NCI-H460 (cell line): ENCODE results near the gene IGSF9. TPM values are rescaled to one million over a fixed set of nuclear protein-coding genes. Genes with fewer than 3 reads are reported as not detected.

Source experiments
- DNase-seq: peaks from one replicate; pipeline ENCODE4 v3.0.0-alpha.2; 2016; ENCODE audit warnings: low read depth; ENCODE audit errors: extremely low read depth
- polyA plus RNA-seq: library from polyadenylated mRNA; depleted of rRNA; stranded (reverse); fragments of >200 nt; gene quantifications from 2 replicates; pipeline ENCODE4 v1.2.3, GENCODE V29; 2014; cell fraction: nucleus; rRNA removed
- total RNA-seq: library from RNA; depleted of rRNA; stranded (reverse); fragments of >200 nt; shearing (Covaris generic); gene quantifications from 2 replicates; pipeline ENCODE4 v1.2.3, GENCODE V29; 2014; rRNA removed

IGSF9 gene, protein sequence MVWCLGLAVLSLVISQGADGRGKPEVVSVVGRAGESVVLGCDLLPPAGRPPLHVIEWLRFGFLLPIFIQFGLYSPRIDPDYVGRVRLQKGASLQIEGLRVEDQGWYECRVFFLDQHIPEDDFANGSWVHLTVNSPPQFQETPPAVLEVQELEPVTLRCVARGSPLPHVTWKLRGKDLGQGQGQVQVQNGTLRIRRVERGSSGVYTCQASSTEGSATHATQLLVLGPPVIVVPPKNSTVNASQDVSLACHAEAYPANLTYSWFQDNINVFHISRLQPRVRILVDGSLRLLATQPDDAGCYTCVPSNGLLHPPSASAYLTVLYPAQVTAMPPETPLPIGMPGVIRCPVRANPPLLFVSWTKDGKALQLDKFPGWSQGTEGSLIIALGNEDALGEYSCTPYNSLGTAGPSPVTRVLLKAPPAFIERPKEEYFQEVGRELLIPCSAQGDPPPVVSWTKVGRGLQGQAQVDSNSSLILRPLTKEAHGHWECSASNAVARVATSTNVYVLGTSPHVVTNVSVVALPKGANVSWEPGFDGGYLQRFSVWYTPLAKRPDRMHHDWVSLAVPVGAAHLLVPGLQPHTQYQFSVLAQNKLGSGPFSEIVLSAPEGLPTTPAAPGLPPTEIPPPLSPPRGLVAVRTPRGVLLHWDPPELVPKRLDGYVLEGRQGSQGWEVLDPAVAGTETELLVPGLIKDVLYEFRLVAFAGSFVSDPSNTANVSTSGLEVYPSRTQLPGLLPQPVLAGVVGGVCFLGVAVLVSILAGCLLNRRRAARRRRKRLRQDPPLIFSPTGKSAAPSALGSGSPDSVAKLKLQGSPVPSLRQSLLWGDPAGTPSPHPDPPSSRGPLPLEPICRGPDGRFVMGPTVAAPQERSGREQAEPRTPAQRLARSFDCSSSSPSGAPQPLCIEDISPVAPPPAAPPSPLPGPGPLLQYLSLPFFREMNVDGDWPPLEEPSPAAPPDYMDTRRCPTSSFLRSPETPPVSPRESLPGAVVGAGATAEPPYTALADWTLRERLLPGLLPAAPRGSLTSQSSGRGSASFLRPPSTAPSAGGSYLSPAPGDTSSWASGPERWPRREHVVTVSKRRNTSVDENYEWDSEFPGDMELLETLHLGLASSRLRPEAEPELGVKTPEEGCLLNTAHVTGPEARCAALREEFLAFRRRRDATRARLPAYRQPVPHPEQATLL
- total RNA-seq, result not detected in 2 replicates
- not detected in 2 replicates for polyA plus RNA-seq

- DNase-seq, result no peak
Observed at GRCh38 chr1:159945483-159946241, at the start of gene IGSF9. Gene IGSF9, minus strand, starts transcription at chr1:159945613. Its CDS starts 2,159 bp downstream, at chr1:159943454.

DNA sequence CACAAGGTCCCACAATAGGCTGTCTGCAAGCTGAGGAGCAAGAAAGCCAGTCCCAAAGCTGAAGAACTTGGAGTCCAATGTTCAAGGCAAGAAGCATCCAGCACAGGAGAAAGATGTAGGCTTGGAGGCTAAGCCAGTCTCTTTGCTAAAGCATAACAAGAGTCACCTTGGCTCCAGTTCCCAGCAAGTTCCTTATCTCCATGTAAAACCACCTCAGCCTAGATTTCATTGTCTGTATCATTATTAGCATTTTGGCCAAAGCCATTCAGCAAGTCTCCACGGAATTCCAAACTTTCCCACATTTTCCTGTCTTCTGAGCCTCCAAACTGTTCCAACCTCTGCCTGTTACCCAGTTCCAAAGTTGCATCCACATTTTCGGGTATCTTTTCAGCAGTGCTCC is 49.5 kb upstream of the IGSF9 start:
- no peak for DNase-seq

DNA sequence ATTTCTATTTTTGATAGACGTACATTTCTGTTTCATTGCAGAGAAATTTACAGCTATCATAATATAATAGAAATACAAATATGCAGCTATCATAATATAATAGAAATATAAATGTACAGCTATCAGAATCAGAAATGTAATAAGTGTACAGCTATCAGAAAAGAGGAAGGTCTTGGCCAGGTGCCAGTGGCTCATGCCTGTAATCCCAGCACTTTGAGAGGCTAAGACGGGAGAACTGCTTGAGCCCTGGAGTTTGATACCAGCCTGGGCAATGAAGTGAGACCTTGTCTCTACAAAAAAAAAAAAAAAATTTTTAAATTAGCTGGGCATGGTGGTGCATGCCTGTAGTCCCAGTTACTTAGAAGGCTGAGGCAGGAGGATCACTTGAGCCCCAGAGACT is 48.5 kb upstream of the IGSF9 start:
- DNase-seq, result no peak

- no peak for DNase-seq
Observed at GRCh38 chr1:159992161-159992560, 46.7 kb upstream of the IGSF9 start.

- DNase-seq, result no peak
Observed at GRCh38 chr1:159991513-159991912, 46.1 kb upstream of the IGSF9 start.

DNA sequence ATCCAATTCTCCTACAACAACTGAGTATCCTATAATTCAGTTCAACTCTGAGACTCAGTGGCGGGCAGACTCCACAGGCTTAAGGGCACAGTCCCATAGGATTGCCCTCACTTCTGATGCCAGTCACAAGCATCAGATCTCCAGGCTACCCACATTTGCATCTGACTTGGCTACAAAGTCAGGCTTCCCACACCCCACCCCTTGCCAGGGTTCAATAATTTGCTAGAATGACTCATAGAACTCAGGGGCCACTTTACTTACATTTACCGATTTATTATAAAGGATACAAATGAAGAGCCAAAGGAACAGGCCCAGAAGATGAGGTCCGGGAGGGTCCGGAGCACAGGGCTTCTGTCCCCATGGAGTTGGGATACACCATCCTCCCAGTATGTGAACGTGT is 44.6 kb upstream of the IGSF9 start:
- no peak for DNase-seq

DNA sequence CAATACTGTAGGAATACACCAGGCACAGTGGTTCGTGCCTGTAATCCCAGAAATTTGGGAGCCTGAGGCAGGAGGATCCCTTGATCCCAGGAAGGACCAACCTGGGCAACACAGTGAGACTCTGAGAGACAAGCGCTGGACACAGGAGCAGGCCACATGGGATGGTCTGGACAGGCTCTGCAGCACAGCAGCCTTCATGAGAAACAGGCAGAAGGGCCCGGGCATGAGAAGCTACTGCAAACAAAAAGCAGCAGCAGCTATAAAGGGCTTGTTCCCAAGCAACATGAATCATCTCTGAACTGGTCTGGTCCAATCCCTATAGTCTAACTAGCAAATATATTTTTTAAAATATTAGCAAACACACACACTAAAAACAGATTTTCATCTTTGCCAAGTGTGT is 44.2 kb upstream of the IGSF9 start:
- DNase-seq, result no peak

DNA sequence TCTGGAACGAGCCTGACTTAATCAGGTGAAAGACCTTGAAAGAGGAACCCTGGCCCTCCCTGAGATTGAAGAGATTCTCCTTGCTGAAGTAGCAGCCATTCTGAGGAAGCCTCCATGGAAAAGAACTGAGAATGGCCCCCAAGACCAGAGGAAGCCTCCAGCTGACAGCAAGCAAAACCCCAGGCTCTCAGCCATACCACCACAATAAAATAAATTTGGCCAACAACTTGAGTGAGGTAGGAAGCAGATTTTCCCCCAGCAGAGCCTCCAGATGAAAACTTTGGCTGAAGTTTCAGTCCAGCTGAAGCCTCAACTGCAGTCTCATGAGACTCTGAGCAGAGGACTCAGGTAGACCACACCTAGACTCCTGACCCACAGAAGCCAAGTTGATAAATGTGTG is 42.6 kb upstream of the IGSF9 start:
- no peak for DNase-seq

GRCh38 chr1:159987186-159987585 is 41.8 kb upstream of the IGSF9 start:
- no peak for DNase-seq

GRCh38 chr1:159986531-159986930 is 41.1 kb upstream of the IGSF9 start:
- DNase-seq, result no peak

GRCh38 chr1:159986093-159986492 is 40.7 kb upstream of the IGSF9 start:
- DNase-seq, result no peak

DNA sequence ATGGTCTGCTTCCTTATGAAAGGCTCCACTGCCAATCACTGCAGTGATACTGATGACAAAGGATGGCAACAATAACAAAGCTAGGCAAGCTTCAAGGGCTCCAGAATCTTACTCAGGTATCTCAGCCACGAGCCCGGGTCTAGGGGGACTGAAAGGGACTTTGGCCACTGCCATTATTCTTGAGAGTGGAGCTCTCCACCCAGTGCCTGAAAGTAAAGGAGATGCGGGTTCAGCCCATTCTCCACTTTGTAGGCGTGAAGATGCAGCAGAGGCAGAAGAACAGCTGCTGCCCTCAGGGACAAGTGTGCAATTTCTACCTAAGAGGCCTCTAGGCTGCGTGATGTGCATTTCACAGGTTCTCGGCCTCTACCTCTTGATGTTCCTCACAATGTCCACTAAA is 40.1 kb upstream of the IGSF9 start:
- no peak for DNase-seq

DNA sequence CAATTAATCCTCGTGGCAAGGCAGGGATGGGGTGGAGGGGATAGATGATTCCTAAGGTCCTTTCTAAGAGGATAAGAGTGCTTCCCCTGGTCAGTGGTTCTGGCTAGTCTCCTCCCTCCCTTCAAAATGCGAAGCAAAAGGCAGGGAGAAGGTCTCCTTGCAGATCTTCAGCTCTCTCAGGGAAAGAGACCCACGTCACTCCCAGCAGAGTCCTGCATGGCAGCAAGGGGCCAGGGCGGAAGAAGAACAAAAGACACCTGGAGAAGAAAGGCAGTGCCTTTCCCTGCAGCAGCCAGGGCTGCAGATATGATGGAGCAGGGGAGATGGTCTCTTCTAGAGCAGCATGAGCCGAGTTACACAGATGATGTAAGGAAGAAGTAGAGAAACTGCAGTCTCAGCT is 38.3 kb upstream of the IGSF9 start:
- no peak for DNase-seq

DNA sequence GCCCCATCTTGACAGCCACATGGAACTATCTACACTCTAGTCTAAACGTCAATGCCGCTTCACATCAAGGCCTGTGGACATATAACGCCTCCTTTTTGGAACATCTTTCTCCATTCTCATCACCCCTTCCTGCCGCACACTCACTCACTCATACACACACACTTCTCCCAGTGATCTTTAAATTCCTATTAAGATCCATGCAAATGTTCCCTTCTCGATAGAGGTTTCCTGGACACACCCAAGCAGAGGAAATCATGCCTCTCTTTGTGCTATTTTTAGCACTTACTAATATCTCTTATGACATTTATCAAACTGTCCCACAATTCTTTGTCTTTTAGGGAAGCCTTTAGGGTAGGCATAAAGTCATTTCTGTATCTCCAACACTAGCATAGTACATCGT is 36.9 kb upstream of the IGSF9 start:
- DNase-seq, result no peak

GRCh38 chr1:159981351-159982055 is 36.1 kb upstream of the IGSF9 start:
- no peak for DNase-seq

- no peak for DNase-seq
Observed at GRCh38 chr1:159980786-159981185, 35.4 kb upstream of the IGSF9 start.

- no peak for DNase-seq
Observed at GRCh38 chr1:159980076-159980475, 34.7 kb upstream of the IGSF9 start.

DNA sequence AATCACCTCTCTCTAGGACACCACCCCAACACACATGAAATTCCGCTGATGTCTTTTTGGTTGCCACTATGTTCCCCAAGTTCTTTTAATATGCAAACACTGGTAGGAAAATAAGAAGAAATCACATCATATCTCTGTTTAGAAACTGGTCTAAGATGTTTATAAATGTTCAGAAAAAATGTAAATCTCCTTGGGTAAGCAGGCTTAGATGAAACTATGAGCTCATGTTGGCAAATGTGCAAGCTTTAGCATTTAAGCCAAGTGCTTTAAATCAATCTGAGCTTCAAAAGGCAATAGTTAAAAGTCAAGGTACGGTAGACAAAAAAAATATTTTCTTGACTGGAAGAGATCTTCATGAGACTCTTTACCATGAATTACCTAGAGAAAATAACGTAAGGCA is 33.8 kb upstream of the IGSF9 start:
- no peak for DNase-seq

GRCh38 chr1:159978107-159978398 is 32.6 kb upstream of the IGSF9 start:
- no peak for DNase-seq
